HepG2 (cell line): ENCODE measurements around the gene ALDH3A2. TPM values are rescaled to one million over a fixed set of nuclear protein-coding genes. Genes with fewer than 3 reads are reported as not detected.

Source experiments
- ATAC-seq: fragments of 200-7000 bp; cut with Tn5 transposase; 3 replicates; pipeline ENCODE4 v1.9.1; 2020; ENCODE audit warnings: mild to moderate bottlenecking, moderate library complexity
- BruUV-seq: library from RNA; stranded (reverse); fragments of 400-500 nt; replicated peaks from 2 replicates; lab custom pipeline; 2021; lab: Mats Ljungman, UMichigan
- CTCF ChIA-PET: fragments of 300-600 bp; formaldehyde crosslinking; extraction: SDS; loops from one replicate; lab custom pipeline; 2021; ENCODE audit warnings: low total read pairs, inconsistent platforms, low intra/inter-chr PET ratio; lab: Yijun Ruan, JAX
- POLR2A ChIA-PET: fragments of 350-600 bp; sonication (Branson Sonifier 250); formaldehyde crosslinking; loops from one replicate; lab custom pipeline; 2020; ENCODE audit warnings: antibody characterized with exemption, inconsistent platforms; lab: Yijun Ruan, JAX
- DNase-seq: peaks from one replicate; pipeline ENCODE4 v3.0.0-alpha.2; 2015; ENCODE audit warnings: low spot score
- FAIRE-seq: peaks from 3 replicates; lab custom pipeline; 2011; peaks lifted over from hg19 to GRCh38; lab: Jason Lieb, UNC
- H2AFZ ChIP-seq: one replicate; pipeline ENCODE4 v1.6.1; 2011; ENCODE audit warnings: low read length, inconsistent platforms
- H3K27ac ChIP-seq: fragments of 300-600 bp; 3 replicates; pipeline ENCODE4 v1.8.0; 2011; ENCODE audit warnings: mixed run types, mild to moderate bottlenecking, mixed read lengths, low read length, inconsistent platforms; ENCODE audit not compliant: insufficient read depth; ENCODE audit errors: extremely low read length
- H3K27me3 ChIP-seq, 2 experiments: fragments of 200-600 bp in 1 of 2; 2 replicates in 1 of 2; 3 replicates in 1 of 2; pipeline versions ENCODE4 v1.6.0 to v1.8.0; 2011; ENCODE audit warnings: low read length in 2 of 2, mild to moderate bottlenecking in 2 of 2, moderate library complexity in 2 of 2, inconsistent platforms in 1 of 2; ENCODE audit not compliant: insufficient read depth in 2 of 2, control insufficient read depth in 1 of 2
- H3K36me3 ChIP-seq, 2 experiments: fragments of 200-600 bp in 1 of 2; replicated peaks in 1 of 2; 2 replicates in 1 of 2; 3 replicates in 1 of 2; pipeline versions ENCODE4 v1.5.1 to v1.8.0; 2011; ENCODE audit warnings: low read length in 2 of 2, inconsistent platforms in 1 of 2; ENCODE audit not compliant: insufficient read depth in 2 of 2, control insufficient read depth in 1 of 2
- H3K4me1 ChIP-seq: 2 replicates; pipeline ENCODE4 v1.5.1; 2012; ENCODE audit warnings: low read length, inconsistent platforms; ENCODE audit not compliant: insufficient read depth
- H3K4me2 ChIP-seq: 2 replicates; pipeline ENCODE4 v1.6.0; 2011; ENCODE audit warnings: low read depth, low read length, inconsistent platforms
- H3K4me3 ChIP-seq, 3 experiments: fragments of 200-600 bp in 1 of 3; sonication (generic), shearing (Covaris generic) in 1 of 3; replicated peaks in 1 of 3; 2 replicates each; pipeline ENCODE4 v1.5.1; 2011 to 2016; ENCODE audit warnings: low read length in 3 of 3, inconsistent platforms in 2 of 3, low read depth in 2 of 3, mild to moderate bottlenecking in 2 of 3, control low read depth in 1 of 3, mixed read lengths in 1 of 3; ENCODE audit not compliant: insufficient read depth in 1 of 3
- H3K79me2 ChIP-seq: one replicate; pipeline ENCODE4 v1.6.1; 2011; ENCODE audit warnings: low read length, inconsistent platforms; ENCODE audit not compliant: insufficient read depth
- H3K9ac ChIP-seq: 2 replicates; pipeline ENCODE4 v1.6.0; 2011; ENCODE audit warnings: mild to moderate bottlenecking, low read depth, low read length, inconsistent platforms; ENCODE audit not compliant: insufficient read depth
- H3K9me3 ChIP-seq: 2 replicates; pipeline ENCODE4 v1.5.1; 2012; ENCODE audit warnings: mild to moderate bottlenecking, low read length
- H4K20me1 ChIP-seq: 2 replicates; pipeline ENCODE4 v1.6.0; 2011; ENCODE audit warnings: inconsistent platforms, mild to moderate bottlenecking, low read length, moderate library complexity; ENCODE audit not compliant: insufficient read depth
- BRCA1 ChIP-seq: sonication (generic); formaldehyde crosslinking; IDR thresholded peaks from 2 replicates; pipeline ENCODE4 v1.4.0; 2020; ENCODE audit warnings: missing genetic modification reagents
- EHMT2 ChIP-seq: fragments of 200-600 bp; sonication (generic); IDR thresholded peaks from 2 replicates; pipeline ENCODE4 v1.7.0; 2017; ENCODE audit warnings: antibody characterized with exemption, low read depth, low read length, borderline replicate concordance
- ELF1 ChIP-seq: sonication (generic); formaldehyde crosslinking; IDR thresholded peaks from 2 replicates; pipeline ENCODE4 v1.4.0; 2020; ENCODE audit warnings: missing genetic modification reagents
- GATAD2A ChIP-seq: IDR thresholded peaks from 2 replicates; pipeline ENCODE4 v1.6.1; 2016
- KDM1A ChIP-seq: IDR thresholded peaks from 2 replicates; pipeline ENCODE4 v1.6.1; 2016; ENCODE audit warnings: missing compliant biosample characterization
- KLF6 ChIP-seq: IDR thresholded peaks from 2 replicates; pipeline ENCODE4 v1.8.0; 2016; ENCODE audit warnings: missing biosample characterization, missing genetic modification reagents
- REPIN1 ChIP-seq: sonication (generic); formaldehyde crosslinking; IDR thresholded peaks from 2 replicates; pipeline ENCODE4 v1.8.0; 2022; ENCODE audit warnings: missing genetic modification reagents, low read depth, mild to moderate bottlenecking, borderline replicate concordance
- XRCC5 ChIP-seq: fragments of 200-400 bp; formaldehyde crosslinking; optimal IDR thresholded peaks from 2 replicates; pipeline ENCODE3; 2017; ENCODE audit warnings: mild to moderate bottlenecking, low read length
- ZBTB7A ChIP-seq: sonication (generic); formaldehyde crosslinking; IDR thresholded peaks from 2 replicates; pipeline ENCODE4 v1.8.0; 2022; ENCODE audit warnings: mild to moderate bottlenecking, missing genetic modification reagents
- ZFX ChIP-seq: sonication (generic); formaldehyde crosslinking; IDR thresholded peaks from 2 replicates; pipeline ENCODE4 v1.4.0; 2020; ENCODE audit warnings: mild to moderate bottlenecking, low read depth, missing genetic modification reagents, moderate library complexity
- ZNF326 ChIP-seq: sonication (generic); formaldehyde crosslinking; IDR thresholded peaks from 2 replicates; pipeline ENCODE4 v1.4.0; 2020; ENCODE audit warnings: missing genetic modification reagents, borderline replicate concordance
- ZNF530 ChIP-seq: sonication (generic); formaldehyde crosslinking; IDR thresholded peaks from 2 replicates; pipeline ENCODE4 v1.5.0; 2020; ENCODE audit warnings: low read depth, mild to moderate bottlenecking, missing genetic modification reagents
- ZNF567 ChIP-seq: sonication (generic); formaldehyde crosslinking; IDR thresholded peaks from 2 replicates; pipeline ENCODE4 v1.8.1; 2023; ENCODE audit warnings: mild to moderate bottlenecking, missing genetic modification reagents, borderline replicate concordance
- ZNF670 ChIP-seq: sonication (generic); formaldehyde crosslinking; IDR thresholded peaks from 2 replicates; pipeline ENCODE4 v1.8.0; 2022; ENCODE audit warnings: mild to moderate bottlenecking, missing genetic modification reagents, borderline replicate concordance
- ZNF737 ChIP-seq: sonication (generic); formaldehyde crosslinking; IDR thresholded peaks from 2 replicates; pipeline ENCODE4 v1.5.0; 2020; ENCODE audit warnings: missing genetic modification reagents, mild to moderate bottlenecking, borderline replicate concordance
- ZSCAN20 ChIP-seq: sonication (generic); formaldehyde crosslinking; IDR thresholded peaks from 2 replicates; pipeline ENCODE4 v1.4.0; 2020; ENCODE audit warnings: missing genetic modification reagents, mild to moderate bottlenecking, borderline replicate concordance
- WGBS: methylation state at CpG from one replicate; pipeline ENCODE4 v1.1.6; 2017; ENCODE audit warnings: low lambda C conversion rate; 5-methylcytosine and 5-hydroxymethylcytosine counted together
- in situ Hi-C: cut with HindIII; loops from 2 replicates; pipeline ENCODE4 v1.10.0; 2017; ENCODE audit warnings: low pct_unique_long_range_greater_than_20kb; ENCODE audit not compliant: extremely low pct_ligation_motif_present
- intact Hi-C: fragments of 100-400 bp; cut with micrococcal nuclease; formaldehyde crosslinking; loops from one replicate; pipeline ENCODE4 v1.10.0; 2022; ENCODE audit not compliant: unreplicated experiment
- polyA plus RNA-seq, 8 experiments: library from polyadenylated mRNA; depleted of rRNA in 3 of 8; stranded (reverse) in 7 of 8; unstranded in 1 of 8; fragments of >200 nt; fragmentation: Illumina TruSeq in 4 of 8; extraction: Trizol in 4 of 8; gene quantifications; 2 replicates each; pipeline versions ENCODE4 v1.2.1 to v1.2.3, GENCODE V29; 2011 to 2016; ENCODE audit warnings: low read depth in 4 of 8, missing spikeins in 1 of 8, mixed read lengths in 1 of 8; ENCODE audit not compliant: insufficient read depth in 1 of 8
- total RNA-seq, 5 experiments: library from RNA; depleted of rRNA; stranded (reverse); fragments of >200 nt; fragmentation: Illumina TruSeq; extraction: Trizol; gene quantifications; 2 replicates each; pipeline ENCODE4 v1.2.3, GENCODE V29; 2016; ENCODE audit warnings: low read depth in 1 of 5
- TF ChIP-seq, protein P1 (sequence below): sonication (generic); formaldehyde crosslinking; IDR thresholded peaks from 2 replicates; pipeline ENCODE4 v1.8.1; 2022; ENCODE audit warnings: mild to moderate bottlenecking, missing genetic modification reagents

Gene ALDH3A2
- total and polyA plus RNA-seq, 2 of the 13 experiments (the other 11 are each of a cell fraction or from before 2014, with no cell fraction given) = 80.8 to 180 TPM

DNA sequence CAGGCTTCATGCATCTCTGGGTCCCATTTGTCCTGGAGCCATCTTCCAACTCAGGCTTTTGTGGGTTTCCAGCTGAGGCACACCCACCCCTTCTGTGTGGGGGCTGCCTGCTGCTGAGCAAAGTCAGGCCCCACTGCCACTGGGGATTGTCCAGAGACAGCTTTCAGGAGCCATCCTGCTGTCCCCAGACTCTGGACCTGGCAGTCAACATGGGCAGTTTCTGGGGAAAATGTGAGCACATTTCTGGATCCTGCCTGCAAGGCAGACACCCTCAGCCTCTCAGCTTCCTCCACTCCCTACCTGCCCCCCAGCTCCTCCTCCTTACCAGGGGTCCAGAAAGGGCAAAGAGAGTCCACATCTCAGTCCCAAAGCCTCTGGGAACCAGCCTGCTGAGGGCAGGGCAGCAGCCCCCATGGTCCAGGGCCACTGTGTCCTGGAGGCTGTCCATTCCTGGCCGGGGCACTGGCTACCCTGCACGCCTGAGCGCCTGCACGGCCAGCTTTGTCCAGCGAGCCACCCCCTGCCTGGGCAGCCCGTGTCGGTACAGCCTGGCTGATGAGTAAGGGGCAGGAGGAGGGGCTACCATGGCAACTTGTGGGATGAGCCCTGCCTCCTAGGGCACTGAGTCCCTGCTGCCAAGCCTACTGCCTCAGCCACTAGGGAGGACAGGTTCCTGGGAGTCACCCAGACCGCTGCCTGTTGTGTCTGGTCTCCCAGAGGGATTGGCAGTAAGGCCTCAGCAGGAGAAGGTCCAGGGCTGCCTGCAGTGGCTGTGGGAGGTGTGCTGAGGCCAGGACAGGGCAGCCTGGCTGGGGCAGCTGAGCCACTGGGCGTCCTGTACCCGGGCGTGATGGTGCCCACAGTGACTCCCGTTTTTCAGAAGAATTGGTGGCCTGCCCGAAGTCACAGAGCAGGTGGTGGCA, 67.8 kb downstream of the ALDH3A2 start, which contains the start of gene SLC47A2:
Gene SLC47A2, minus strand, starts transcription at position 477 of the 923 bp plus-strand sequence. Its CDS starts 29 bp downstream, at position 448.
- ChIA-PET POLR2A (interaction anchor here (2.2 kb wide), 1 partner anchor 68 kb away, joined by 5 read pairs; the partner anchor contains the start of gene ALDH3A2), CTCF (no interaction called here)
- H3K79me2 ChIP-seq = no peaks in the 10 kb centered on the region
- ATAC-seq = peak; percentile 33
- H2AFZ ChIP-seq = no peak within 1 kb of the TSS
- in situ Hi-C loops = loop anchor here (25.0 kb wide), 1 partner anchor 204 kb away; no protein-coding TSS in a partner anchor
- no TSS peak for BruUV-seq
- H3K27ac ChIP-seq = no peak within 1 kb of the TSS
- H3K4me1 ChIP-seq = peaks cover 64% of the 10 kb centered on the region
- H3K36me3 ChIP-seq = no peaks in the 10 kb centered on the region
- H3K9me3 ChIP-seq = no peaks in the 10 kb centered on the region
- H3K27me3 ChIP-seq = peaks cover 0 to 4% of the 10 kb centered on the region in 2 experiments; a peak in 2 of 5 replicates
- intact Hi-C loops = loop anchor here (5.0 kb wide), 2 partner anchors 44 to 46 kb away; no protein-coding TSS in a partner anchor
- WGBS = no CpG with 5 or more reads among the region's 13 CpGs
- no peak within 1 kb of the TSS; a peak in 1 of 6 replicates for H3K4me3 ChIP-seq
- TF ChIP-seq ZFX (CRISPR knock-in tag) (peak; percentile 18; the same call in 1 of the 2 replicates), XRCC5 (peak; percentile 16), ELF1 (CRISPR knock-in tag) (no peak)
- DNase-seq = no peak
- H4K20me1 ChIP-seq = no peaks in the 10 kb centered on the region
- no peak for FAIRE-seq
- H3K4me2 ChIP-seq = no peak within 1 kb of the TSS
- no peak within 1 kb of the TSS for H3K9ac ChIP-seq

GRCh38 chr17:19717031-19717360, 68.4 kb downstream of the ALDH3A2 start:
- no peak overlapping the region for H3K27ac ChIP-seq
- H3K9me3 ChIP-seq = no peaks in the 10 kb centered on the region
- H3K36me3 ChIP-seq = no peaks in the 10 kb centered on the region
- FAIRE-seq = no peak
- no peak for ATAC-seq
- intact Hi-C loops = loop anchor here (5.0 kb wide), 2 partner anchors 45 kb away; no protein-coding TSS in a partner anchor
- no peak for DNase-seq
- in situ Hi-C loops = loop anchor here (25.0 kb wide), 1 partner anchor 205 kb away; no protein-coding TSS in a partner anchor
- peaks cover 0 to 4% of the 10 kb centered on the region in 2 experiments; a peak in 2 of 5 replicates for H3K27me3 ChIP-seq
- H2AFZ ChIP-seq = no peak overlapping the region
- ChIA-PET POLR2A (interaction anchor here (2.6 kb wide), 1 partner anchor 69 kb away, joined by 17 read pairs; the partner anchor contains the start of gene ALDH3A2), CTCF (no interaction called here)
- BruUV-seq = no TSS peak
- no peak overlapping the region for H3K9ac ChIP-seq
- no peaks in the 10 kb centered on the region for H4K20me1 ChIP-seq
- no peak overlapping the region for H3K4me2 ChIP-seq
- peaks cover 70% of the 10 kb centered on the region for H3K4me1 ChIP-seq
- no peak overlapping the region for H3K4me3 ChIP-seq
- 63% methylated on average over 3 of the region's 7 CpGs for WGBS
- no peaks in the 10 kb centered on the region for H3K79me2 ChIP-seq
- TF ChIP-seq ZSCAN20 = no peak
- no peak for TF ChIP-seq ZNF326 (CRISPR knock-in tag)
- no peak for TF ChIP-seq GATAD2A (CRISPR knock-in tag)
- TF ChIP-seq REPIN1 (CRISPR knock-in tag) = no peak
- TF ChIP-seq ZNF737 = no peak
- TF ChIP-seq BRCA1 (CRISPR knock-in tag) = no peak
- no peak for TF ChIP-seq KLF6 (CRISPR knock-in tag)
- TF ChIP-seq EHMT2 = no peak
- TF ChIP-seq, protein P1, sequence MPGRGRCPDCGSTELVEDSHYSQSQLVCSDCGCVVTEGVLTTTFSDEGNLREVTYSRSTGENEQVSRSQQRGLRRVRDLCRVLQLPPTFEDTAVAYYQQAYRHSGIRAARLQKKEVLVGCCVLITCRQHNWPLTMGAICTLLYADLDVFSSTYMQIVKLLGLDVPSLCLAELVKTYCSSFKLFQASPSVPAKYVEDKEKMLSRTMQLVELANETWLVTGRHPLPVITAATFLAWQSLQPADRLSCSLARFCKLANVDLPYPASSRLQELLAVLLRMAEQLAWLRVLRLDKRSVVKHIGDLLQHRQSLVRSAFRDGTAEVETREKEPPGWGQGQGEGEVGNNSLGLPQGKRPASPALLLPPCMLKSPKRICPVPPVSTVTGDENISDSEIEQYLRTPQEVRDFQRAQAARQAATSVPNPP = no peak
- no peak for TF ChIP-seq ZNF567 (CRISPR knock-in tag)
- TF ChIP-seq ZNF530 = no peak
- TF ChIP-seq ZBTB7A (CRISPR knock-in tag) = no peak
- TF ChIP-seq KDM1A (CRISPR knock-in tag) = no peak
- no peak for TF ChIP-seq ZNF670 (CRISPR knock-in tag)
